ENCODE data around the gene SERTM1. TPM values are rescaled to one million over a fixed set of nuclear protein-coding genes. Genes with fewer than 3 reads are reported as not detected.

SERTM1 gene
- total RNA-seq, 2 donors from 2014 or later: 0.36 TPM; not detected in 1

GRCh38 chr13:36674337-36675212 is 755 bp downstream of the SERTM1 start:
- Histone ChIP-seq H3K36me3 (no peaks in the 10 kb centered on the region), H3K4me3 (peak overlapping the region; percentile 11), H3K4me1 (replicated peaks) (no peaks in the 10 kb centered on the region), H3K27me3 (replicated peaks; ENCODE audit: insufficient read depth) (peaks cover 18% of the 10 kb centered on the region), H3K9me3 (no peaks in the 10 kb centered on the region), H3K27ac (no peak overlapping the region)
- TF ChIP-seq CTCF (IDR thresholded peaks at IDR 0.05) (no peak), POLR2A (IDR thresholded peaks at IDR 0.05) (no peak), POLR2AphosphoS5 (IDR thresholded peaks at IDR 0.05) (no peak)
- DNase-seq (ENCODE audit: low spot score): no peak
- intact Hi-C loops (cut with DNase I): no loop called here
- WGBS: 8% methylated on average over 33 of the region's 33 CpGs

- no peak for DNase-seq (ENCODE audit: low spot score)
- 24% methylated on average over 11 of the region's 11 CpGs for WGBS
- no peak overlapping the region for H3K4me3 ChIP-seq
Measured at GRCh38 chr13:36675213-36675536, 1.4 kb downstream of the SERTM1 start.

DNA sequence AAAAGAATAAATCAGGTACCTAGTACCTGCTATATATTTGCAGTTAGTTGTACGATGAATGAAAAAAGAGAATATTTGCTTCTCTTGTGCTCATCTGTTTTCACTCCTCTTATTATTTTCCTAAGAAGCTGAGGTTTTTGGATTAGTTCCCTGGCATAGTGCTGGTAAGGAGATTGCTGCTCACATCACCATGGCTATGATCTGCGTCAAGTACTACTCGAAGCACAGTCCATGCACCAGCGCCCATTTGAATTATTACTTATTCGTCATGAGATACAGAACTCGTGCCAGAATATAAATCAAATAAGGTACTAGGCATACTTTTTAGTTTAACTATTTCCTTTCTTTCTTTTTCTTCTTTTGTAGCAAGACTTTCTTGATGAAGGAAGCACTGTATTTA is 7.1 kb downstream of the SERTM1 start:
- TF ChIP-seq CTCF (IDR thresholded peaks at IDR 0.05) (no peak), POLR2A (IDR thresholded peaks at IDR 0.05) (no peak), POLR2AphosphoS5 (IDR thresholded peaks at IDR 0.05) (no peak)
- Histone ChIP-seq H3K27ac (no peak overlapping the region), H3K9me3 (no peaks in the 10 kb centered on the region), H3K4me3 (no peak overlapping the region), H3K27me3 (replicated peaks; ENCODE audit: insufficient read depth) (no peaks in the 10 kb centered on the region), H3K4me1 (replicated peaks) (no peaks in the 10 kb centered on the region), H3K36me3 (no peaks in the 10 kb centered on the region)
- WGBS: 25% methylated on average over 6 of the region's 6 CpGs
- DNase-seq (ENCODE audit: low spot score): no peak
- intact Hi-C loops (cut with DNase I): no loop called here

More at GRCh38 chr13:36675213-36675536, 1.4 kb downstream of the SERTM1 start:
- Histone ChIP-seq H3K27ac (no peak overlapping the region), H3K4me1 (replicated peaks) (no peaks in the 10 kb centered on the region), H3K27me3 (replicated peaks; ENCODE audit: insufficient read depth) (peaks cover 18% of the 10 kb centered on the region), H3K9me3 (no peaks in the 10 kb centered on the region), H3K36me3 (no peaks in the 10 kb centered on the region)
- no peak for TF ChIP-seq POLR2A (IDR thresholded peaks at IDR 0.05)
- intact Hi-C loops (cut with DNase I): no loop called here

- Histone ChIP-seq H3K36me3 (no peaks in the 10 kb centered on the region), H3K9me3 (no peaks in the 10 kb centered on the region), H3K4me1 (replicated peaks) (no peaks in the 10 kb centered on the region), H3K27me3 (replicated peaks; ENCODE audit: insufficient read depth) (no peaks in the 10 kb centered on the region), H3K4me3 (no peak overlapping the region), H3K27ac (no peak overlapping the region)
- TF ChIP-seq POLR2AphosphoS5 (IDR thresholded peaks at IDR 0.05): no peak
- no peak for TF ChIP-seq CTCF (IDR thresholded peaks at IDR 0.05)
- no peak for TF ChIP-seq POLR2A (IDR thresholded peaks at IDR 0.05)
- no peak for DNase-seq (ENCODE audit: low spot score)
- intact Hi-C loops (cut with DNase I): no loop called here
Measured at GRCh38 chr13:36681894-36682624, 8.2 kb downstream of the SERTM1 start.

DNA sequence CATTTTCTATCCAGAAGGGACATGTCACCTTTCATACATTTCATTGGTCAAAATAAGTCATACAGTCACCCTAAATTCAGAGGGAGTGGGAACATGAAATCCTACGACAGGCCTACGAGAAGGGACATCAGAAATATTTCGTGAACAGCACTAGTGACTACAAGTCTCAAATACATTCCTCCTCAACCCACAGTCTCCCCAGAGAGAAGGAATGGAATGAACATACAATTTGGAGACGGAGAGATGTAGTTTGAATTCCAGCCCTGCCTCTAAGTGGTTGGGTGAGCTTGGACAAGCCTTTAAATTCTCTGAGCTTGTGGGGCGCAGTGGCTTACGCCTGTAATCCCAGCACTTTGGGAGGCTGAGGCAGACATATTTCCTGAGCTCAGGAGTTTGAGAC is 9.9 kb downstream of the SERTM1 start:
- intact Hi-C loops (cut with DNase I): no loop called here
- 93% methylated on average over 6 of the region's 6 CpGs for WGBS
- TF ChIP-seq POLR2A (IDR thresholded peaks at IDR 0.05) (no peak), POLR2AphosphoS5 (IDR thresholded peaks at IDR 0.05) (no peak), CTCF (IDR thresholded peaks at IDR 0.05) (no peak)

More for the DNA sequence above, 9.9 kb downstream of the SERTM1 start:
- DNase-seq (ENCODE audit: low spot score): no peak
- Histone ChIP-seq H3K27ac (no peak overlapping the region), H3K4me3 (no peak overlapping the region), H3K36me3 (no peaks in the 10 kb centered on the region), H3K4me1 (replicated peaks) (no peaks in the 10 kb centered on the region), H3K27me3 (replicated peaks; ENCODE audit: insufficient read depth) (no peaks in the 10 kb centered on the region), H3K9me3 (no peaks in the 10 kb centered on the region)
